AG09319 (cell line): ENCODE measurements around the gene PIK3IP1.

Experiments
- DNase-seq: peaks from one replicate; pipeline ENCODE4 v3.0.0-alpha.2; 2010; ENCODE audit warnings: low read depth; ENCODE audit errors: extremely low read depth
- TF ChIP-seq, protein P1 (sequence below): IDR thresholded peaks from 2 replicates; pipeline ENCODE4 v1.5.1; 2011; ENCODE audit warnings: low read depth, mild to moderate bottlenecking, inconsistent platforms, low read length, moderate library complexity

PIK3IP1 gene

DNA sequence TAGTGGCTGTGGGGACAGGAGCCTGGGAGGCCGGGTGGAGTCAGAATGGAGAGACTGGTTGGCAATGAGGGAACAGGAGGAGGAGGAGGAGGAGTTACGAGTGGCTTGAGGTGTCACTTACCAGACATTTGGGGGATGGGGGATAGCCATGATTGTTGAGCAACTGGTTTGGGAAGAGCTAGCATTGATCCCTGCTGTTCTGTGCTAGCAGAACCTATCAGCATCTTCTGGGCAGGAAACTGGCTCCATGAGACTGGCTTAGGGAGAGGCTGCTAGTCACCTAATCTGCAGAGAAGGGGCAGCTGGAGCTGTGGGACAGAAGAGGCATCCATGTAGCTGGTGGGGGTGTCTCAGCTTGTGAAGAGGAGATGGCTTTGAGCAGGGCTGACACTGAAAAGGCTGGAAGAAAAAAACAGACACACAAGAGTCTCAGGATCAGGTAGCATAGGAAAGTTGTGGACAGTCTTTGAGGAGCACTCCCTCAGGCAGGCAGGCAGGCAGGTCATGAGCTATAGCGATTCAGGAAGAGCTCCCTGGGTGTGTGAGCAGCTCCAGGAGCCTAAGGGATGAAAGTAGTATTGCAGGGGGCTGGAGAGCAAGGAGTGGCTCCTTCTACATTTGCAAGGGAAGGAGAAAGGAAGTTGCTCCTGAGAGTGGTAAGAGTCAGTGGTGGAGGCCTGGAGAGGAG, 22.3 kb downstream of the PIK3IP1 start:
- no peak for DNase-seq

DNA sequence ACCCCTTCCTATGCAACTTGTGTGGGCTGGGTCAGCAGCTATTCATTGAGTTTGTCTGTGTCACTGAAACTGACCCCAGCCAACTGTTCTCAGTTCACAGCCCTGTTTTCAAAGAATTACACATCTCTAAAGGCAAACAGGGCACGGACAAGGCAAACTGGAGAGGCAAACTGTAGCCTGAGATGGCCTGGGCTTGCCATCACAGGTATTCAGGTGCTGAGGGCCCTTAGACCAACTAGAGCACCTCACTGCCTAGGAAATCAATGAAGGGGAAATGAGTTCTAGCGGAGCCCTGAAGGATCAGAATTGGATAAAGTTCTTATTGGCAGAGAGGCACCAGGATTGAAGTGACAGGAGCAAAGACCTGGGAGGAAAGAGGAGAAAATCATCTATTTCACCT, 24.0 kb downstream of the PIK3IP1 start:
- TF ChIP-seq, protein P1, sequence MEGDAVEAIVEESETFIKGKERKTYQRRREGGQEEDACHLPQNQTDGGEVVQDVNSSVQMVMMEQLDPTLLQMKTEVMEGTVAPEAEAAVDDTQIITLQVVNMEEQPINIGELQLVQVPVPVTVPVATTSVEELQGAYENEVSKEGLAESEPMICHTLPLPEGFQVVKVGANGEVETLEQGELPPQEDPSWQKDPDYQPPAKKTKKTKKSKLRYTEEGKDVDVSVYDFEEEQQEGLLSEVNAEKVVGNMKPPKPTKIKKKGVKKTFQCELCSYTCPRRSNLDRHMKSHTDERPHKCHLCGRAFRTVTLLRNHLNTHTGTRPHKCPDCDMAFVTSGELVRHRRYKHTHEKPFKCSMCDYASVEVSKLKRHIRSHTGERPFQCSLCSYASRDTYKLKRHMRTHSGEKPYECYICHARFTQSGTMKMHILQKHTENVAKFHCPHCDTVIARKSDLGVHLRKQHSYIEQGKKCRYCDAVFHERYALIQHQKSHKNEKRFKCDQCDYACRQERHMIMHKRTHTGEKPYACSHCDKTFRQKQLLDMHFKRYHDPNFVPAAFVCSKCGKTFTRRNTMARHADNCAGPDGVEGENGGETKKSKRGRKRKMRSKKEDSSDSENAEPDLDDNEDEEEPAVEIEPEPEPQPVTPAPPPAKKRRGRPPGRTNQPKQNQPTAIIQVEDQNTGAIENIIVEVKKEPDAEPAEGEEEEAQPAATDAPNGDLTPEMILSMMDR: no peak
- DNase-seq: no peak

More for the DNA sequence above, 22.3 kb downstream of the PIK3IP1 start:
- TF ChIP-seq, protein P1: no peak

DNA sequence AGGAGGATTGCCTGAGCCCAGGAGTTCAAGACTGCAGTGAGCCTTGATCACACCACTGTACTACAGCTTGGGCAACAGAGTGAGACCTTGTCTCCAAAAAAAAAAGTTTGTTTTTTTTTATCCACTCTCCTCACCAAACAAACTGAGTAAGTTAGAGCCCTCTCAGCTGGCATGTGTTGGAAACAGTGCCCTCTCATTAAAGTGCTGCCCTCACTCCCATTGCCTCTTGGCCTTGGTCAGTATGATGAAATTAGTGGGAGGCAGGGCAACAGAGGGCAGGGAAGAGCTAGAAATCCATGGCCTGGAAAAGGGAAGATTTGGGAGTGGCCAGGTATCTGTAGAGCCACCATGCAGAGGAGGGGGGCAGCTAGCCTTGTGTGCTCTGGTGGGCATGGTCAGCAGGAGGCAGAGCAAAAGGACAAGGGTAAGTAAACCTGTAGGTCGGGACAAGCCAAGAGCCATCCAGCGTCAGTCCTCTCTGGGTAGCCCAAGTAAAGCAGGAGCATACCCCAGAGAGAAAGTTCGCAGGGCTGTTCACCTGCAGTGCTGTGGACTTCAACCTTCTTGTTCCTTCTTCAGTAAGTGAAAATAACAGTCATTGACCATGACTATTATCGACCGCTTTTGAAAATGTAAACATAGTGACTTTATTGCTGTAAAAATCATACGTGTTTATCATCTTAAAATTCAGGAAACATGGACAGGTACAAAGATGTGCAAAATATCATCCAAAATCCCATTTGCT, 28.2 kb downstream of the PIK3IP1 start:
- TF ChIP-seq, protein P1: no peak
- DNase-seq: no peak

DNA sequence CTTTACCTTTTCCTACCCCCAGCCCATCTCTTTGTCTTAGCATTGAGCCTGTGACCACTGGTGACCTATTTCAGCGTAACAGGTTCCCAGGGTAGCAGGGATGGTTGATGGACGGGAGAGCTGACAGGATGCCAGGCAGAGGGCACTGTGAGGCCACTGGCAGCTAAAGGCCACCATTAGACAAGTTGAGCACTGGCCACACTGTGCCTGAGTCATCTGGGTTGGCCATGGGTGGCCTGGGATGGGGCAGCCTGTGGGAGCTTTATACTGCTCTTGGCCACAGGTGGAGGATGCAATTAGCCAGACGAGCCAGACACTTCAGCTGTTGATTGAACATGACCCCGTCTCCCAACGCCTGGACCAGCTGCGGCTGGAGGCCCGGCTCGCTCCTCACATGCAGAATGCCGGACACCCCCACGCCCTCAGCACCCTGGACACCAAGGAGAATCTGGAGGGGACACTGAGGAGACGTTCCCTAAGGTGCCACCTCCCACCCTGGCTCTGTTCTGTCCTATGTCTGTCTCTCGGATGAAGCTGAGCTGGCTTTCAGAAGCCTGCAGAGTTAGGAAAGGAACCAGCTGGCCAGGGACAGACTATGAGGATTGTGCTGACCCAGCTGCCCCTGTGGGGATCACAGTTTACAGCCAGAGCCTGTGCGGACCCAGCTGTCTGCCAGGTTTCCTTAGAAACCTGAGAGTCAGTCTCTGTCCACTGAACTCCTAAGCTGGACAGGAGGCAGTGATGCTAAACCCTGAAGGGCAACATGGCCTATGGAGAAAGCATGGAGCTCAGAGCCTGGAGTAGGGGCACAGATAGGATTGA, 29.8 kb downstream of the PIK3IP1 start:
- TF ChIP-seq, protein P1: no peak
- no peak for DNase-seq

DNA sequence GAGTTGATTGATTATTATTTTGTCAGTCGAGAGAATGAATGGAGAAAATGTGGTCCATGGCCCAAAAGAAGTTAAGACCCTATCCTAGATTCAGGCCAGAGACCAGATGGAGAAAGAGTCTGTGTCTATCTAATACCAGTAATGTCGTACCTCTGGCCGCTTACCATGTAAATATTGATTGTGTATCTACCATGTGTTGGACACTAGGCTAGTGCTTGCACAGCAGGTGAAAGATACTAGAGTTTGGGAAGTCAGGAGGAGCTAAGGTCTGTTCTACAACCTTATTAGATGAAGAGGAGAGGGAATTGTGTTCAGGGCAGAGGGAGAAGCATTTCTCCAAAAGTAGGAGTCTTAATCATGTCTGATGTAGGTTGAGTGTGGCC, 31.8 kb downstream of the PIK3IP1 start:
- DNase-seq: no peak
- TF ChIP-seq, protein P1: no peak

DNA sequence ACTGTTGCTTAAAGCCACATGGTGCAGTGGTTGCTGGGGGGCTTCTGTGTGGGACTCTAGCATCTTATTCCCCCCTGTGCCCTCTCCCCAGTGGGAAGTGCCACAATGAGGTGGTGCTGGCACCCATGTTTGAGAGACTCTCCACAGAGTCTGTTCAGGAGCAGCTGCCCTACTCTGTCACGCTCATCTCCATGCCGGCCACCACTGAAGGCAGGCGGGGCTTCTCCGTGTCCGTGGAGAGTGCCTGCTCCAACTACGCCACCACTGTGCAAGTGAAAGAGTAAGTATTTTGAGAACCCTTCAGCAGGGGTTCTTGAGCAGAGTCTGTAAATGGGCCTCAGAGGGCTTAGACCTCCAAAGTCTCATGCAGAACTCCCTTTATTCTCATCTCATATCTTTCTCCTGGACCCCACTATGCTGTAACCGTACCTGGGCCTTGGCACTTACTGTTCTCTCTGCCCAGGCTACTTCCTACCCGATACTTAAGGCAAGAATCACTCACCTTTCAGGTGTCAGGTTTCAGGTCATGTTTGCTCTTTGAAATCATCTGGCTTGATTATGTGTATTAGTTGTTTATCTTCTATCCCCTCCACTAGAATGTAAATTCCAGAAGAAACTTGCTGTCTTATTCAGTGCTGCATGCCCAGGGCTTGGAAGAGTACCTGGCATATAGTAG, 32.4 kb downstream of the PIK3IP1 start:
- no peak for DNase-seq
- TF ChIP-seq, protein P1: no peak
